ENCODE data around the gene MTHFD2. TPM values are rescaled to one million over a fixed set of nuclear protein-coding genes. Genes with fewer than 3 reads are reported as not detected.
A peak's percentile ranks its signal among the peaks of the same experiment; 100 is the strongest.

Gene MTHFD2
- total and polyA plus RNA-seq, 2 of the 8 experiments (the other 6 are each of a cell fraction or from before 2014, with no cell fraction given), result 99.5 to 291 TPM

- TF ChIP-seq CHD7 (IDR thresholded peaks at IDR 0.05; ENCODE audit: insufficient replicate concordance, low read length) (no peak), SIRT6 (IDR thresholded peaks at IDR 0.05; ENCODE audit: low read length) (no peak), YY1 (IDR thresholded peaks at IDR 0.05; ENCODE audit: low read depth, low read length) (no peak), EGR1 (IDR thresholded peaks at IDR 0.05; ENCODE audit: borderline replicate concordance, low read depth, low read length) (no peak), USF2 (IDR thresholded peaks at IDR 0.05; ENCODE audit: low read length) (no peak), PHF8 (conservative IDR thresholded peaks at IDR 0.05; ENCODE audit: low read depth, low read length) (no peak), KDM5A (IDR thresholded peaks at IDR 0.05; ENCODE audit: low read length) (no peak), EP300 (IDR thresholded peaks at IDR 0.05; ENCODE audit: borderline replicate concordance in 1 of 2, low read depth in 2 of 2, low read length in 2 of 2) (peak in 1 of 2 experiments; percentile 10; a peak in 1 of 3 replicates), MAX (IDR thresholded peaks at IDR 0.05) (no peak), HDAC6 (IDR thresholded peaks at IDR 0.05; ENCODE audit: low read depth, low read length) (no peak), POLR2AphosphoS5 (IDR thresholded peaks at IDR 0.05; ENCODE audit: low read depth, low read length) (no peak)
Measured at GRCh38 chr2:74228772-74229171, 30.4 kb downstream of the MTHFD2 start (continued).
